ENCODE results near the gene DYSF. TPM values are rescaled to one million over a fixed set of nuclear protein-coding genes. Genes with fewer than 3 reads are reported as not detected.

The DYSF gene
- polyA plus RNA-seq, 1 of the 3 experiments (the other 2 are of a cell fraction): 0.10 TPM

GRCh38 chr2:71728036-71728435 is 274.7 kb downstream of the DYSF start:
- H3K9ac ChIP-seq: no peak overlapping the region
- no peaks in the 10 kb centered on the region for H3K27me3 ChIP-seq (ENCODE audit: insufficient read depth)
- H3K27ac ChIP-seq (ENCODE audit: low read depth in 2 of 2, low read length in 1 of 2): no peak overlapping the region
- no peak overlapping the region for H3K4me3 ChIP-seq (ENCODE audit: low read depth in 2 of 2, low read length in 1 of 2)
- POLR2A ChIA-PET: no interaction called here
- no peaks in the 10 kb centered on the region for H3F3A ChIP-seq (replicated peaks; ENCODE audit: insufficient read depth)
- no peak overlapping the region for H3K4me2 ChIP-seq
- DNase-seq: no peak
- WGBS (ENCODE audit: low lambda C conversion rate): 57% methylated on average over 1 of the region's 1 CpG
- no peaks in the 10 kb centered on the region for H3K4me1 ChIP-seq (ENCODE audit: control insufficient read depth in 1 of 2, insufficient read depth in 2 of 2, low read depth in 1 of 2, low read length in 1 of 2)
- no peaks in the 10 kb centered on the region for H3K79me2 ChIP-seq (ENCODE audit: insufficient read depth)
- TF ChIP-seq SMC3 (IDR thresholded peaks at IDR 0.05; ENCODE audit: low read depth, low read length): no peak
- TF ChIP-seq FOXM1 (IDR thresholded peaks at IDR 0.05; ENCODE audit: low read depth): no peak
- no peak for TF ChIP-seq MXI1 (IDR thresholded peaks at IDR 0.05; ENCODE audit: low read depth, low read length)
- no peak for TF ChIP-seq POLR2AphosphoS5 (IDR thresholded peaks at IDR 0.05; ENCODE audit: low read depth, low read length)
- TF ChIP-seq FOXJ3 (CRISPR knock-in tag; IDR thresholded peaks at IDR 0.05): no peak
- no peak for TF ChIP-seq MAX (IDR thresholded peaks at IDR 0.05; ENCODE audit: low read depth)
- no peak for TF ChIP-seq TCF12 (IDR thresholded peaks at IDR 0.05)
- TF ChIP-seq CHD2 (IDR thresholded peaks at IDR 0.05; ENCODE audit: low read length, partially characterized antibody): no peak
- TF ChIP-seq USF1 (IDR thresholded peaks at IDR 0.05; ENCODE audit: borderline replicate concordance, low read depth): no peak
- no peak for TF ChIP-seq SIN3A (IDR thresholded peaks at IDR 0.05; ENCODE audit: borderline replicate concordance, low read depth, low read length)
- no peak for TF ChIP-seq FOSL2 (IDR thresholded peaks at IDR 0.05; ENCODE audit: borderline replicate concordance, low read depth)
- TF ChIP-seq USF2 (IDR thresholded peaks at IDR 0.05; ENCODE audit: borderline replicate concordance, low read depth, low read length): no peak
- peaks cover 6% of the 10 kb centered on the region; the same call in 1 of the 2 replicates for H3K9me3 ChIP-seq
- no peak overlapping the region for H2AFZ ChIP-seq (ENCODE audit: low read depth)
- no peaks in the 10 kb centered on the region for H3K9me2 ChIP-seq
- H3K36me3 ChIP-seq (replicated peaks in 1 of 2; ENCODE audit: control insufficient read depth in 1 of 2, insufficient read depth in 2 of 2, low read length in 1 of 2): no peaks in the 10 kb centered on the region
- CTCF ChIA-PET: no interaction called here
- no peaks in the 10 kb centered on the region for H4K20me1 ChIP-seq (ENCODE audit: insufficient read depth)

- Histone ChIP-seq H3K27me3 (ENCODE audit: insufficient read depth) (no peaks in the 10 kb centered on the region), H3K4me2 (no peak overlapping the region), H3K27ac (ENCODE audit: low read depth in 2 of 2, low read length in 1 of 2) (no peak overlapping the region), H3K36me3 (replicated peaks in 1 of 2; ENCODE audit: control insufficient read depth in 1 of 2, insufficient read depth in 2 of 2, low read length in 1 of 2) (no peaks in the 10 kb centered on the region), H3K9ac (no peak overlapping the region), H3K9me3 (no peaks in the 10 kb centered on the region), H3K4me1 (ENCODE audit: control insufficient read depth in 1 of 2, insufficient read depth in 2 of 2, low read depth in 1 of 2, low read length in 1 of 2) (no peaks in the 10 kb centered on the region), H3K4me3 (ENCODE audit: low read depth in 2 of 2, low read length in 1 of 2) (no peak overlapping the region), H3K9me2 (no peaks in the 10 kb centered on the region), H2AFZ (ENCODE audit: low read depth) (no peak overlapping the region), H3F3A (replicated peaks; ENCODE audit: insufficient read depth) (no peaks in the 10 kb centered on the region), H4K20me1 (ENCODE audit: insufficient read depth) (no peaks in the 10 kb centered on the region), H3K79me2 (ENCODE audit: insufficient read depth) (no peaks in the 10 kb centered on the region)
- 63% methylated on average over 16 of the region's 17 CpGs for WGBS (ENCODE audit: low lambda C conversion rate)
- ChIA-PET CTCF (interaction anchor here (1.4 kb wide), 1 partner anchor 33 kb away, joined by 3 read pairs; no protein-coding TSS in a partner anchor), POLR2A (no interaction called here)
- no peak for DNase-seq
- TF ChIP-seq NFIC (IDR thresholded peaks at IDR 0.05; ENCODE audit: borderline replicate concordance) (no peak), MXI1 (IDR thresholded peaks at IDR 0.05; ENCODE audit: low read depth, low read length) (no peak), POLR2AphosphoS5 (IDR thresholded peaks at IDR 0.05; ENCODE audit: low read depth, low read length) (no peak), YY1 (IDR thresholded peaks at IDR 0.05; ENCODE audit: low read depth) (no peak), EZH2phosphoT487 (IDR thresholded peaks at IDR 0.05; ENCODE audit: borderline replicate concordance, low read depth) (no peak), IRF3 (IDR thresholded peaks at IDR 0.05; ENCODE audit: low read depth, low read length) (no peak), RFX5 (IDR thresholded peaks at IDR 0.05; ENCODE audit: low read length) (no peak), NRF1 (IDR thresholded peaks at IDR 0.05; ENCODE audit: low read depth, low read length) (no peak), SIN3A (IDR thresholded peaks at IDR 0.05; ENCODE audit: borderline replicate concordance, low read depth, low read length) (no peak), GABPA (IDR thresholded peaks at IDR 0.05; ENCODE audit: low read depth) (no peak), SMC3 (IDR thresholded peaks at IDR 0.05; ENCODE audit: low read depth, low read length) (no peak), ZBTB33 (IDR thresholded peaks at IDR 0.05; ENCODE audit: borderline replicate concordance, low read depth) (no peak), JUND (IDR thresholded peaks at IDR 0.05) (no peak), MAX (IDR thresholded peaks at IDR 0.05; ENCODE audit: low read depth) (no peak), USF2 (IDR thresholded peaks at IDR 0.05; ENCODE audit: borderline replicate concordance, low read depth, low read length) (no peak)
Observed at GRCh38 chr2:71730785-71731383, 277.5 kb downstream of the DYSF start.
